ENCODE data around the gene SMG5. TPM values are rescaled to one million over a fixed set of nuclear protein-coding genes. Genes with fewer than 3 reads are reported as not detected.
A peak's percentile ranks its signal among the peaks of the same experiment; 100 is the strongest.

Gene SMG5
- total RNA-seq, 1 experiment from 2014 or later: 155 TPM

- no peak overlapping the region for H3K27ac Mint-ChIP-seq (ENCODE audit: unreplicated experiment)
- Histone ChIP-seq H3K4me1 (peaks cover 19% of the 10 kb centered on the region), H3K4me3 (ENCODE audit: low read depth, low read length) (no peak overlapping the region), H3K9me3 (no peaks in the 10 kb centered on the region), H3K36me3 (ENCODE audit: control insufficient read depth, insufficient read depth, low read length) (peaks cover 1% of the 10 kb centered on the region; the same call in 1 of the 2 replicates), H3K27me3 (replicated peaks; ENCODE audit: control insufficient read depth, insufficient read depth, low read length) (no peaks in the 10 kb centered on the region)
- peaks cover 35% of the 10 kb centered on the region for H3K36me3 Mint-ChIP-seq (ENCODE audit: insufficient read depth, unreplicated experiment)
- no peak for TF ChIP-seq CTCF (IDR thresholded peaks at IDR 0.05; ENCODE audit: insufficient read depth in 1 of 2, low read depth in 1 of 2, low read length in 1 of 2, severe bottlenecking in 1 of 2, unreplicated experiment in 1 of 2)
- no peaks in the 10 kb centered on the region for H3K9me3 Mint-ChIP-seq (ENCODE audit: unreplicated experiment)
- ChIA-PET POLR2A (interaction anchor here (0.6 kb wide), 1 partner anchor 72 kb away, joined by 4 read pairs; no protein-coding TSS in a partner anchor), CTCF (interaction anchor here (0.5 kb wide), 1 partner anchor 11 kb away, joined by 3 read pairs; no protein-coding TSS in a partner anchor)
- peaks cover 8% of the 10 kb centered on the region for H3K4me1 Mint-ChIP-seq (ENCODE audit: low read depth, unreplicated experiment)
- DNase-seq: no peak
- H3K4me3 Mint-ChIP-seq (ENCODE audit: unreplicated experiment): no peak overlapping the region
- no peaks in the 10 kb centered on the region for H3K27me3 Mint-ChIP-seq (ENCODE audit: insufficient read depth, unreplicated experiment)
- intact Hi-C loops (cut with micrococcal nuclease; ENCODE audit: unreplicated experiment): no loop called here
- BruUV-seq (replicated peaks): no TSS peak
Measured at GRCh38 chr1:156236164-156236563, 46.5 kb downstream of the SMG5 start.

- intact Hi-C loops (cut with micrococcal nuclease; ENCODE audit: unreplicated experiment): no loop called here
- CTCF ChIA-PET: interaction anchor here (0.5 to 0.9 kb wide), 9 partner anchors 19 to 656 kb away, joined by 3 to 4 read pairs (median 3); partner anchors contain the start of gene PMF1
- Histone ChIP-seq H3K36me3 (ENCODE audit: control insufficient read depth, insufficient read depth, low read length) (peaks cover 1% of the 10 kb centered on the region; the same call in 1 of the 2 replicates), H3K27me3 (replicated peaks; ENCODE audit: control insufficient read depth, insufficient read depth, low read length) (no peaks in the 10 kb centered on the region), H3K4me1 (peaks cover 19% of the 10 kb centered on the region), H3K9me3 (no peaks in the 10 kb centered on the region), H3K4me3 (ENCODE audit: low read depth, low read length) (no peak overlapping the region)
- no TSS peak for BruUV-seq (replicated peaks)
- DNase-seq: no peak
- H3K27ac Mint-ChIP-seq (ENCODE audit: unreplicated experiment): peak overlapping the region; percentile 83
- peaks cover 8% of the 10 kb centered on the region for H3K4me1 Mint-ChIP-seq (ENCODE audit: low read depth, unreplicated experiment)
- H3K27me3 Mint-ChIP-seq (ENCODE audit: insufficient read depth, unreplicated experiment): no peaks in the 10 kb centered on the region
- TF ChIP-seq CTCF (IDR thresholded peaks at IDR 0.05; ENCODE audit: insufficient read depth in 1 of 2, low read depth in 1 of 2, low read length in 1 of 2, severe bottlenecking in 1 of 2, unreplicated experiment in 1 of 2): no peak
- no peaks in the 10 kb centered on the region for H3K9me3 Mint-ChIP-seq (ENCODE audit: unreplicated experiment)
- POLR2A ChIA-PET: interaction anchor here (0.5 to 2.0 kb wide), 4 partner anchors 21 to 300 kb away, joined by 4 to 10 read pairs (median 4); partner anchors contain the start of genes KHDC4 and PMF1
- peaks cover 42% of the 10 kb centered on the region for H3K36me3 Mint-ChIP-seq (ENCODE audit: insufficient read depth, unreplicated experiment)
- H3K4me3 Mint-ChIP-seq (ENCODE audit: unreplicated experiment): peak overlapping the region; percentile 44
Measured at GRCh38 chr1:156233426-156234127, 49.0 kb downstream of the SMG5 start.

GRCh38 chr1:156232201-156232894 lies 50.3 kb downstream of the SMG5 start:
- H3K36me3 Mint-ChIP-seq (ENCODE audit: insufficient read depth, unreplicated experiment): peaks cover 42% of the 10 kb centered on the region
- peaks cover 19% of the 10 kb centered on the region for H3K4me1 ChIP-seq
- H3K27me3 ChIP-seq (replicated peaks; ENCODE audit: control insufficient read depth, insufficient read depth, low read length): no peaks in the 10 kb centered on the region
- peak overlapping the region; percentile 83 for H3K27ac Mint-ChIP-seq (ENCODE audit: unreplicated experiment)
- CTCF ChIA-PET: interaction anchor here (0.6 to 1.2 kb wide), 6 partner anchors 21 to 658 kb away, joined by 3 to 6 read pairs (median 4); no protein-coding TSS in a partner anchor
- H3K9me3 Mint-ChIP-seq (ENCODE audit: unreplicated experiment): no peaks in the 10 kb centered on the region
- no peak overlapping the region for H3K4me3 ChIP-seq (ENCODE audit: low read depth, low read length)
- TF ChIP-seq CTCF (IDR thresholded peaks at IDR 0.05; ENCODE audit: insufficient read depth in 1 of 2, low read depth in 1 of 2, low read length in 1 of 2, severe bottlenecking in 1 of 2, unreplicated experiment in 1 of 2): no peak
- peaks cover 8% of the 10 kb centered on the region for H3K4me1 Mint-ChIP-seq (ENCODE audit: low read depth, unreplicated experiment)
- BruUV-seq (replicated peaks): no TSS peak
- no peaks in the 10 kb centered on the region; the same call in 1 of the 2 replicates for H3K36me3 ChIP-seq (ENCODE audit: control insufficient read depth, insufficient read depth, low read length)
- no peak for DNase-seq
- H3K4me3 Mint-ChIP-seq (ENCODE audit: unreplicated experiment): no peak overlapping the region
- intact Hi-C loops (cut with micrococcal nuclease; ENCODE audit: unreplicated experiment): no loop called here
- H3K9me3 ChIP-seq: no peaks in the 10 kb centered on the region
- POLR2A ChIA-PET: interaction anchor here (0.6 to 2.0 kb wide), 3 partner anchors 19 to 298 kb away, joined by 4 to 10 read pairs (median 4); partner anchors contain the start of genes KHDC4 and PMF1
- no peaks in the 10 kb centered on the region for H3K27me3 Mint-ChIP-seq (ENCODE audit: insufficient read depth, unreplicated experiment)
